ENCODE measurements around the gene CDC40. TPM values are rescaled to one million over a fixed set of nuclear protein-coding genes. Genes with fewer than 3 reads are reported as not detected.
"Not testable (repeated sequence)": the region's sequence is repeated elsewhere in the genome, so short reads cannot be mapped to it uniquely, and the experiment has no call there.

CDC40 gene
- total and polyA plus RNA-seq, 5 donors = 8.1 to 19.1 (median 15.3) TPM

GRCh38 chr6:110201151-110201884, 21.1 kb downstream of the CDC40 start:
- intact Hi-C loops (cut with DNase I) = no loop called here
- Histone ChIP-seq H3K4me1 (ENCODE audit: control insufficient read depth, insufficient read depth, low read length) (peaks cover 1% of the 10 kb centered on the region), H3K27ac (ENCODE audit: low read length) (no peak overlapping the region), H3K4me3 (ENCODE audit: low read length) (no peak overlapping the region), H3K9me3 (ENCODE audit: control insufficient read depth, low read length) (no peaks in the 10 kb centered on the region), H3K27me3 (ENCODE audit: control insufficient read depth, insufficient read depth) (no peaks in the 10 kb centered on the region)
- no peak for ATAC-seq
- 82% methylated on average over 3 of the region's 3 CpGs for WGBS
- DNase-seq = peak in 1 of 3 donors; percentile 25

GRCh38 chr6:110207652-110208051, 27.4 kb downstream of the CDC40 start:
- ATAC-seq (no peak), DNase-seq (no peak)
- Histone ChIP-seq H3K27me3 (ENCODE audit: control insufficient read depth, insufficient read depth) (no peaks in the 10 kb centered on the region), H3K9me3 (ENCODE audit: control insufficient read depth, low read length) (no peaks in the 10 kb centered on the region), H3K4me3 (ENCODE audit: low read length) (no peak overlapping the region), H3K4me1 (ENCODE audit: control insufficient read depth, insufficient read depth, low read length) (no peaks in the 10 kb centered on the region), H3K27ac (ENCODE audit: low read length) (no peak overlapping the region)
- intact Hi-C loops (cut with DNase I) = no loop called here
- WGBS = 98% methylated on average over 3 of the region's 3 CpGs

GRCh38 chr6:110211753-110212152, 31.5 kb downstream of the CDC40 start:
- Histone ChIP-seq H3K9me3 (ENCODE audit: control insufficient read depth, low read length) (no peaks in the 10 kb centered on the region), H3K27ac (ENCODE audit: low read length) (no peak overlapping the region), H3K27me3 (ENCODE audit: control insufficient read depth, insufficient read depth) (no peaks in the 10 kb centered on the region), H3K4me1 (ENCODE audit: control insufficient read depth, insufficient read depth, low read length) (no peaks in the 10 kb centered on the region), H3K4me3 (ENCODE audit: low read length) (no peak overlapping the region)
- 100% methylated on average over 1 of the region's 1 CpG for WGBS
- DNase-seq = no peak
- intact Hi-C loops (cut with DNase I) = no loop called here
- no peak for ATAC-seq

DNA sequence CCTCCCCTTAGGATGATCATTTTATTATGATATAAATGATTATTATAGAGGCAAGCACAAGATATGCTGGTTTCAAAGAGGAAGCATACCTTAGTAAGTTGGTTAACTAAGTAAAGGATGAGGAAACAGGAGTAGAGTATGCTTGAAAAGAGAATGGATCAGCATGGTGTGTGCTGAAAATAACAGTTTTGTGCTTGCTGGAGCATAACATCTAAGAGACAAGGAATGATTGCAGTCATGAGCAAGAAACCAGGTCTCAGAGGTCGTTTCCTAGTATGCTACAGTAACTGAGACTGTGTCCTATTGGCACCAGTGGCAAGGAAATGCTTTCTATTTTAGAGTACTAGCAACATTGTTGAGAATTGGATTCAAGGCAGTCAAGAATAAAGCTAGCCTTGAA, 34.1 kb downstream of the CDC40 start:
- Histone ChIP-seq H3K4me3 (ENCODE audit: low read length) (no peak overlapping the region), H3K9me3 (ENCODE audit: control insufficient read depth, low read length) (no peaks in the 10 kb centered on the region), H3K27me3 (ENCODE audit: control insufficient read depth, insufficient read depth) (no peaks in the 10 kb centered on the region), H3K4me1 (ENCODE audit: control insufficient read depth, insufficient read depth, low read length) (no peaks in the 10 kb centered on the region), H3K27ac (ENCODE audit: low read length) (no peak overlapping the region)
- intact Hi-C loops (cut with DNase I) = no loop called here
- ATAC-seq (no peak), DNase-seq (no peak)
- WGBS = 58% methylated on average over 1 of the region's 1 CpG

DNA sequence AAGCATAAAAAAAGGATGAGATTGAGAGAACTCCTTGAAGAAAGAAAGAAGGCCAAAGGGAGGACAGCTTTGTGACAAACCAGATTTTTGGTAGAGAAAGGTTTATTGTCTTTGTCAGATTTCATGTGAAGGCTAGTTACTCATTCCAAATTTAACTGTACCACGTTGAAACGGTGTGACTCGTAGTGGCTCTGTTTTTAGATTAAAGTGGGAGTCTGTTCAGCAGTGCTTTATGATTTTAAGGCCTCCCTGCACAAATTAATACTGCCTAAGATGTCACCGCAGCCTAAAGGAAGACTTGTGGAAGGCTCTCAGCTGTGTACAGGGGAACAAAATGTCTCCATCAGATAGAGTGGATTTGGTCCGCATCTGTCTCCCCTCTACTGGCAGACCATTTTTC, 35.9 kb downstream of the CDC40 start:
- H3K9me3 ChIP-seq (ENCODE audit: control insufficient read depth, low read length) = no peaks in the 10 kb centered on the region
- WGBS = 79% methylated on average over 5 of the region's 5 CpGs
- H3K4me3 ChIP-seq (ENCODE audit: low read length) = no peak overlapping the region
- ATAC-seq (no peak), DNase-seq (no peak)
- H3K4me1 ChIP-seq (ENCODE audit: control insufficient read depth, insufficient read depth, low read length) = no peaks in the 10 kb centered on the region
- intact Hi-C loops (cut with DNase I) = no loop called here
- no peaks in the 10 kb centered on the region for H3K27me3 ChIP-seq (ENCODE audit: control insufficient read depth, insufficient read depth)
- H3K27ac ChIP-seq (ENCODE audit: low read length) = no peak overlapping the region

DNA sequence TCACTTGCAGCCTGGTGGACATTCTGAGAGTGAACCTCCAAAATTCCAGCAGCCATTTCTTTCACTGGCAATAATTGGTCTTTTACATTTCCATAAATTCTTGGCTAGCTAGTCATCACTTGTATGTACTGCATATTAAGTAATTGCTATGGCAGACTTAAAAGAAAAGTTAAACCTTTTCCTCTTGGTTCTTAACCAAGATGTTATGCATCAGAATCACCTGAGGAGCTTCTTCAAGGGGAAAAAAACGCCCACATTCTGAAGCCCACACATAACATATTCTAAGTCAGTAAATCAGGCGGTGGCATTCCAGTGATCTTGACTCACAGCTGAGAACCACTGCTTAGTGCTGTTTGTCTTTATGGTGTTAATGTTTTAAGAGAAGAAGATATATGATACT, 37.0 kb downstream of the CDC40 start:
- no peak for ATAC-seq
- H3K27ac ChIP-seq (ENCODE audit: low read length) = no peak overlapping the region
- no peaks in the 10 kb centered on the region for H3K4me1 ChIP-seq (ENCODE audit: control insufficient read depth, insufficient read depth, low read length)
- H3K27me3 ChIP-seq (ENCODE audit: control insufficient read depth, insufficient read depth) = no peaks in the 10 kb centered on the region
- 90% methylated on average over 2 of the region's 2 CpGs for WGBS
- H3K9me3 ChIP-seq (ENCODE audit: control insufficient read depth, low read length) = no peaks in the 10 kb centered on the region
- no peak overlapping the region for H3K4me3 ChIP-seq (ENCODE audit: low read length)
- intact Hi-C loops (cut with DNase I) = no loop called here
- no peak for DNase-seq

- no peak for ATAC-seq
Measured at GRCh38 chr6:110221738-110222137, 41.5 kb downstream of the CDC40 start.

GRCh38 chr6:110226261-110226660, 46.0 kb downstream of the CDC40 start:
- intact Hi-C loops (cut with DNase I) = no loop called here
- 89% methylated on average over 1 of the region's 1 CpG for WGBS
- DNase-seq = no peak

More at GRCh38 chr6:110221738-110222137, 41.5 kb downstream of the CDC40 start:
- Histone ChIP-seq H3K27me3 (ENCODE audit: control insufficient read depth, insufficient read depth) (no peaks in the 10 kb centered on the region), H3K9me3 (ENCODE audit: control insufficient read depth, low read length) (no peaks in the 10 kb centered on the region), H3K27ac (ENCODE audit: low read length) (no peak overlapping the region), H3K4me3 (ENCODE audit: low read length) (no peak overlapping the region), H3K4me1 (ENCODE audit: control insufficient read depth, insufficient read depth, low read length) (no peaks in the 10 kb centered on the region)
- no peak for DNase-seq
- intact Hi-C loops (cut with DNase I) = no loop called here

DNA sequence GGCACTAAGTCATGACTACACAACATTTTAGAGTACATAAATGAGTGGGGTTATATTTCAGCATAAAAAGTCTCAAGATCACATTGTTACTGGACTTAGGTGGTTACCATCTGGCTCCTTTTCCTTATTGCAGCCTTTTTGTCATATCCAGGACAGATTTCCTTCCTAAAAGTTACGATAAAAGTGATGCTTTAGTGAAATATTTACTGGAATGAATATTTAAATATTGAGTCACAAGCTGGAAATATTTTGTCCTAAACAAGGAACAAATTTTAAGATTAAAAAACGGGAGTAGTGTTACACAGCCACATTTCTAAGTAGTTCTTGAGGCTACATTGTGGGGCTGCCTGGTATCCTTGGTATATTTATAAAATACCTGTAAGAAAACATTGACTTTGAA, 52.2 kb downstream of the CDC40 start:
- Histone ChIP-seq H3K4me1 (ENCODE audit: control insufficient read depth, insufficient read depth, low read length) (no peaks in the 10 kb centered on the region), H3K27me3 (ENCODE audit: control insufficient read depth, insufficient read depth) (no peaks in the 10 kb centered on the region), H3K27ac (ENCODE audit: low read length) (no peak overlapping the region), H3K9me3 (ENCODE audit: control insufficient read depth, low read length) (no peaks in the 10 kb centered on the region), H3K4me3 (ENCODE audit: low read length) (no peak overlapping the region)
- no peak for DNase-seq
- WGBS = 75% methylated on average over 2 of the region's 2 CpGs
- no peak for ATAC-seq
- intact Hi-C loops (cut with DNase I) = no loop called here

More at GRCh38 chr6:110226261-110226660, 46.0 kb downstream of the CDC40 start:
- H3K9me3 ChIP-seq (ENCODE audit: control insufficient read depth, low read length) = no peaks in the 10 kb centered on the region
- H3K4me1 ChIP-seq (ENCODE audit: control insufficient read depth, insufficient read depth, low read length) = no peaks in the 10 kb centered on the region
- no peak for ATAC-seq
- H3K27me3 ChIP-seq (ENCODE audit: control insufficient read depth, insufficient read depth) = no peaks in the 10 kb centered on the region
- H3K4me3 ChIP-seq (ENCODE audit: low read length) = no peak overlapping the region
- H3K27ac ChIP-seq (ENCODE audit: low read length) = no peak overlapping the region

- ATAC-seq = peak in 1 of 2 donors; percentile 64
- no peak overlapping the region for H3K27ac ChIP-seq (ENCODE audit: low read length)
Measured at GRCh38 chr6:110233770-110234374, 53.6 kb downstream of the CDC40 start.

DNA sequence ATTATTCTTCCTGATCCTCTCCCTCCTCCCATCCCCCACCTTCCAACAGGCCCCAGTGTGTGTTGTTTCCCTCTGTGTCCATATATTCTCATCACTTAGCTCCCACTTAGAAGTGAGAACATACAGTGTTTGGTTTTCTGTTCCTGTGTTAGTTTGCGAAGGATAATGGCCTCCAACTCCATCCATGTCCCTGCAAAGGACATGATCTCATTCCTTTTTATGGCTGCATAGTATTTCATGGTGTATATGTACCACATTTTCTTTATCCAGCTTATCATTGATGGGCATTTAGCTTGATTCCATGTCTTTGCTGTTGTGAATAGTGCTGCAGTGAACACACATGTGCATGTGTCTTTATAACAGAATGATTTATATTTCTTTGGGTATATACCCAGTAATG, 55.8 kb downstream of the CDC40 start:
- H3K27ac ChIP-seq (ENCODE audit: low read length); H3K4me3 ChIP-seq (ENCODE audit: low read length); H3K27me3 ChIP-seq (ENCODE audit: control insufficient read depth, insufficient read depth); ATAC-seq; intact Hi-C loops (cut with DNase I); H3K9me3 ChIP-seq (ENCODE audit: control insufficient read depth, low read length); H3K4me1 ChIP-seq (ENCODE audit: control insufficient read depth, insufficient read depth, low read length); DNase-seq: not testable (repeated sequence)
- 97% methylated on average over 1 of the region's 1 CpG for WGBS

More at GRCh38 chr6:110233770-110234374, 53.6 kb downstream of the CDC40 start:
- no peak for DNase-seq
- H3K27me3 ChIP-seq (ENCODE audit: control insufficient read depth, insufficient read depth) = no peaks in the 10 kb centered on the region
- no peaks in the 10 kb centered on the region for H3K9me3 ChIP-seq (ENCODE audit: control insufficient read depth, low read length)
- WGBS = 93% methylated on average over 2 of the region's 2 CpGs
- intact Hi-C loops (cut with DNase I) = no loop called here
- H3K4me1 ChIP-seq (ENCODE audit: control insufficient read depth, insufficient read depth, low read length) = no peaks in the 10 kb centered on the region
- no peak overlapping the region for H3K4me3 ChIP-seq (ENCODE audit: low read length)

Data from right cardiac atrium (tissue), 5 donors.